GM12878 (cell line): Measurements from ENCODE around the gene ADPRS. TPM values are rescaled to one million over a fixed set of nuclear protein-coding genes. Genes with fewer than 3 reads are reported as not detected.

Experiments used
- ATAC-seq: fragments of 200-7000 bp; cut with Tn5 transposase; 3 replicates; pipeline ENCODE4 v1.9.1; 2020; ENCODE audit warnings: mild to moderate bottlenecking, moderate library complexity
- BruUV-seq: library from RNA; stranded (reverse); fragments of 400-500 nt; replicated peaks from 2 replicates; lab custom pipeline; 2021; lab: Mats Ljungman, UMichigan
- CTCF ChIA-PET: fragments of 300-600 bp; sonication (Branson Sonifier 250); formaldehyde crosslinking; extraction: SDS; loops from one replicate; lab custom pipeline; 2021; ENCODE audit warnings: inconsistent platforms; lab: Yijun Ruan, JAX
- POLR2A ChIA-PET: fragments of 350-600 bp; formaldehyde crosslinking; extraction: SDS; loops from one replicate; lab custom pipeline; 2021; ENCODE audit warnings: inconsistent platforms; lab: Charles Lee
- RAD21 ChIA-PET: fragments of 300-600 bp; sonication (Branson Sonifier 250); formaldehyde crosslinking; loops from one replicate; lab custom pipeline; 2023; ENCODE audit warnings: antibody characterized with exemption; ENCODE audit not compliant: unreplicated experiment; lab: Charles Lee
- SMC1A ChIA-PET: fragments of 300-600 bp; sonication (Branson Sonifier 250); formaldehyde crosslinking; loops from one replicate; lab custom pipeline; 2023; ENCODE audit not compliant: unreplicated experiment, uncharacterized antibody; lab: Charles Lee
- DNase-seq: peaks from one replicate; pipeline ENCODE4 v3.0.0-alpha.2; 2011; ENCODE audit warnings: low read depth, low spot score
- FAIRE-seq: peaks from 3 replicates; lab custom pipeline; 2011; peaks lifted over from hg19 to GRCh38; lab: Jason Lieb, UNC
- H2AFZ ChIP-seq: 2 replicates; pipeline ENCODE4 v1.6.0; 2011; ENCODE audit warnings: low read depth, low read length, control low read depth; ENCODE audit not compliant: control insufficient read depth
- H3K27ac ChIP-seq: 2 replicates; pipeline ENCODE4 v1.5.1; 2011; ENCODE audit warnings: control low read depth; ENCODE audit not compliant: control insufficient read depth, insufficient read depth
- H3K27me3 ChIP-seq, 2 experiments: replicated peaks in 1 of 2; 2 replicates each; pipeline versions ENCODE4 v1.6.0 to v1.6.1; 2011; ENCODE audit warnings: low read length in 1 of 2; ENCODE audit not compliant: control insufficient read depth in 2 of 2, insufficient read depth in 2 of 2
- H3K36me3 ChIP-seq, 2 experiments: 2 replicates each; pipeline ENCODE4 v1.5.1; 2011; ENCODE audit warnings: low read length in 1 of 2; ENCODE audit not compliant: control insufficient read depth in 2 of 2, insufficient read depth in 2 of 2
- H3K4me1 ChIP-seq: 2 replicates; pipeline ENCODE4 v1.6.1; 2011; ENCODE audit warnings: mild to moderate bottlenecking, low read length, moderate library complexity, mixed read lengths; ENCODE audit not compliant: control insufficient read depth, insufficient read depth
- H3K4me2 ChIP-seq: 2 replicates; pipeline ENCODE4 v1.6.0; 2011; ENCODE audit warnings: control low read depth; ENCODE audit not compliant: control insufficient read depth, insufficient read depth
- H3K4me3 ChIP-seq: fragments of 200-600 bp; sonication (generic); 2 replicates; pipeline ENCODE4 v1.5.1; 2016
- H3K79me2 ChIP-seq: 2 replicates; pipeline ENCODE4 v1.6.0; 2011; ENCODE audit warnings: low read length; ENCODE audit not compliant: control insufficient read depth, insufficient read depth
- H3K9ac ChIP-seq: 2 replicates; pipeline ENCODE4 v1.8.0; 2011; ENCODE audit warnings: low read length, control low read depth, mixed read lengths; ENCODE audit not compliant: control insufficient read depth, insufficient read depth
- H3K9me3 ChIP-seq: replicated peaks from 3 replicates; pipeline ENCODE4 v1.5.1; 2011; ENCODE audit warnings: mild to moderate bottlenecking, low read length; ENCODE audit not compliant: control insufficient read depth, insufficient read depth
- H4K20me1 ChIP-seq: 2 replicates; pipeline ENCODE4 v1.6.0; 2011; ENCODE audit not compliant: control insufficient read depth, insufficient read depth
- CHD1 ChIP-seq: IDR thresholded peaks from 2 replicates; pipeline ENCODE4 v1.6.1; 2012; ENCODE audit warnings: low read depth, low read length, improper control_type of control experiment
- ZNF274 ChIP-seq: IDR thresholded peaks from one replicate; pipeline ENCODE4 v1.8.0; 2011; ENCODE audit not compliant: insufficient read length, insufficient read depth
- WGBS: methylation state at CpG from one replicate; pipeline ENCODE4 v1.1.6; 2016; ENCODE audit warnings: low lambda C conversion rate; ENCODE audit not compliant: insufficient replicate concordance, insufficient coverage; ENCODE audit errors: missing lambda C conversion rate; 5-methylcytosine and 5-hydroxymethylcytosine counted together
- in situ Hi-C: fragments of 300-500 bp; cut with MboI; formaldehyde crosslinking; loops from 9 replicates; pipeline ENCODE4 v1.14.3; 2018; ENCODE audit warnings: mixed read lengths
- intact Hi-C: fragments of 100-400 bp; cut with micrococcal nuclease; formaldehyde crosslinking; loops from one replicate; pipeline ENCODE4 v1.14.2; 2022; ENCODE audit not compliant: unreplicated experiment
- polyA plus RNA-seq, 11 experiments: library from polyadenylated mRNA; depleted of rRNA in 4 of 11; unstranded in 6 of 11; stranded (reverse) in 5 of 11; fragments of >200 nt; fragmentation: Nextera tagmentation in 4 of 11; fragmentation: Illumina TruSeq in 1 of 11; extraction: Ambion mirVana in 4 of 11; extraction: Trizol in 1 of 11; gene quantifications; 1 replicate in 1 of 11; 2 replicates in 10 of 11; pipeline versions ENCODE4 v1.2.1 to v1.2.3, GENCODE V29; 2011 to 2016; ENCODE audit warnings: inconsistent platforms in 2 of 11, missing spikeins in 2 of 11, low read depth in 1 of 11
- total RNA-seq, 4 experiments: library from RNA; depleted of rRNA in 3 of 4; stranded (reverse); fragments of >200 nt in 3 of 4; fragmentation: Illumina TruSeq in 1 of 4; extraction: Trizol in 1 of 4; gene quantifications; 2 replicates each; pipeline versions ENCODE4 v1.2.1 to v1.2.3, GENCODE V29; 2013 to 2021

The ADPRS gene
- total and polyA plus RNA-seq, 10 of the 15 experiments (the other 5 are each of a cell fraction or from before 2014, with no cell fraction given), result 7.6 to 57.6 (median 39.1) TPM

GRCh38 chr1:36101546-36101945 lies 12.9 kb downstream of the ADPRS start:
- Histone ChIP-seq H2AFZ (no peak overlapping the region), H4K20me1 (no peaks in the 10 kb centered on the region), H3K9ac (no peak overlapping the region), H3K27me3 (no peaks in the 10 kb centered on the region), H3K79me2 (no peaks in the 10 kb centered on the region), H3K27ac (no peak overlapping the region), H3K36me3 (no peaks in the 10 kb centered on the region), H3K4me3 (no peak overlapping the region), H3K4me2 (no peak overlapping the region), H3K4me1 (no peaks in the 10 kb centered on the region), H3K9me3 (no peaks in the 10 kb centered on the region)
- ChIA-PET CTCF (interaction anchor here (1.0 to 5.4 kb wide), 6 partner anchors 18 to 268 kb away, joined by 3 to 56 read pairs (median 11); partner anchors contain the start of gene TRAPPC3), SMC1A (interaction anchor here (0.9 to 2.5 kb wide), 6 partner anchors 33 to 184 kb away, joined by 4 to 16 read pairs (median 4); partner anchors contain the start of gene TRAPPC3), POLR2A (no interaction called here), RAD21 (interaction anchor here (0.7 to 2.3 kb wide), 5 partner anchors 17 to 184 kb away, joined by 3 to 12 read pairs (median 4); no protein-coding TSS in a partner anchor)
- in situ Hi-C loops, result loop anchor here (10.0 kb wide), 1 partner anchor 183 kb away; no protein-coding TSS in a partner anchor
- FAIRE-seq (no peak), ATAC-seq (no peak), DNase-seq (no peak)
- intact Hi-C loops, result no loop called here
- TF ChIP-seq CHD1, result no peak
- 80% methylated on average over 5 of the region's 5 CpGs for WGBS
- BruUV-seq, result no TSS peak

GRCh38 chr1:36106269-36106668 lies 17.6 kb downstream of the ADPRS start:
- WGBS, result 6% methylated on average over 5 of the region's 5 CpGs
- no peak overlapping the region for H3K4me3 ChIP-seq
- H3K27me3 ChIP-seq, result no peaks in the 10 kb centered on the region
- in situ Hi-C loops, result loop anchor here (10.0 kb wide), 1 partner anchor 179 kb away; no protein-coding TSS in a partner anchor
- TF ChIP-seq ZNF274, result no peak
- no peaks in the 10 kb centered on the region for H3K9me3 ChIP-seq
- H3K9ac ChIP-seq, result no peak overlapping the region
- POLR2A ChIA-PET, result no interaction called here
- FAIRE-seq (no peak), ATAC-seq (no peak), DNase-seq (no peak)
- BruUV-seq, result no TSS peak
- intact Hi-C loops, result no loop called here
- no peak overlapping the region for H3K27ac ChIP-seq
- H3K79me2 ChIP-seq, result no peaks in the 10 kb centered on the region
- no peaks in the 10 kb centered on the region for H4K20me1 ChIP-seq
- H2AFZ ChIP-seq, result no peak overlapping the region
- CTCF ChIA-PET, result interaction anchor here (1.0 kb wide), 2 partner anchors 28 to 179 kb away, joined by 3 to 5 read pairs; no protein-coding TSS in a partner anchor
- RAD21 ChIA-PET, result no interaction called here
- no peak overlapping the region for H3K4me2 ChIP-seq
- SMC1A ChIA-PET, result no interaction called here
- no peaks in the 10 kb centered on the region for H3K4me1 ChIP-seq
- H3K36me3 ChIP-seq, result no peaks in the 10 kb centered on the region
